ENCODE measurements around the gene ARHGAP15. TPM values are rescaled to one million over a fixed set of nuclear protein-coding genes. Genes with fewer than 3 reads are reported as not detected.
A peak's percentile ranks its signal among the peaks of the same experiment; 100 is the strongest.

ARHGAP15 gene
- total RNA-seq, 1 donor from 2014 or later, result not detected

GRCh38 chr2:143163499-143163898 lies 34.3 kb downstream of the ARHGAP15 start:
- no peak for DNase-seq (ENCODE audit: low read depth)
- H3K4me3 ChIP-seq (ENCODE audit: low read depth, low read length), result no peak overlapping the region
- no peak for TF ChIP-seq CTCF (conservative IDR thresholded peaks at IDR 0.05; ENCODE audit: low read depth, low read length)

- no peak overlapping the region for H3K4me3 ChIP-seq (ENCODE audit: low read depth, low read length)
- DNase-seq (ENCODE audit: low read depth), result no peak
- no peak for TF ChIP-seq CTCF (conservative IDR thresholded peaks at IDR 0.05; ENCODE audit: low read depth, low read length)
Observed at GRCh38 chr2:143165291-143165690, 36.1 kb downstream of the ARHGAP15 start.

- DNase-seq (ENCODE audit: low read depth), result no peak
- no peak overlapping the region for H3K4me3 ChIP-seq (ENCODE audit: low read depth, low read length)
- no peak for TF ChIP-seq CTCF (conservative IDR thresholded peaks at IDR 0.05; ENCODE audit: low read depth, low read length)
Observed at GRCh38 chr2:143169105-143169504, 39.9 kb downstream of the ARHGAP15 start.

GRCh38 chr2:143171817-143172216 lies 42.6 kb downstream of the ARHGAP15 start:
- no peak overlapping the region for H3K4me3 ChIP-seq (ENCODE audit: low read depth, low read length)
- TF ChIP-seq CTCF (conservative IDR thresholded peaks at IDR 0.05; ENCODE audit: low read depth, low read length), result peak; percentile 58
- no peak for DNase-seq (ENCODE audit: low read depth)

- H3K4me3 ChIP-seq (ENCODE audit: low read depth, low read length), result no peak overlapping the region
- no peak for DNase-seq (ENCODE audit: low read depth)
- TF ChIP-seq CTCF (conservative IDR thresholded peaks at IDR 0.05; ENCODE audit: low read depth, low read length), result no peak
Observed at GRCh38 chr2:143175438-143175837, 46.2 kb downstream of the ARHGAP15 start.

- H3K4me3 ChIP-seq (ENCODE audit: low read depth, low read length), result no peak overlapping the region
- DNase-seq (ENCODE audit: low read depth), result no peak
- TF ChIP-seq CTCF (conservative IDR thresholded peaks at IDR 0.05; ENCODE audit: low read depth, low read length), result no peak
Observed at GRCh38 chr2:143176606-143177005, 47.4 kb downstream of the ARHGAP15 start.

- no peak for DNase-seq (ENCODE audit: low read depth)
- TF ChIP-seq CTCF (conservative IDR thresholded peaks at IDR 0.05; ENCODE audit: low read depth, low read length), result no peak
- H3K4me3 ChIP-seq (ENCODE audit: low read depth, low read length), result peak overlapping the region; percentile 7
Observed at GRCh38 chr2:143177096-143177786, 48.0 kb downstream of the ARHGAP15 start.
